Esophagus (tissue), 2 donors: Measurements from ENCODE around the gene PRDM2. TPM values are rescaled to one million over a fixed set of nuclear protein-coding genes. Genes with fewer than 3 reads are reported as not detected.

ENCODE experiments used
- H3K27ac ChIP-seq, 2 donors: one replicate each; pipeline ENCODE4 v1.5.1; 2013; ENCODE audit warnings: low read depth in 2 of 2, mild to moderate bottlenecking in 2 of 2, inconsistent platforms in 1 of 2, low read length in 1 of 2, moderate library complexity in 1 of 2
- H3K27me3 ChIP-seq, 2 donors: one replicate each; pipeline ENCODE4 v1.6.1; 2013; ENCODE audit warnings: low read length in 2 of 2, control low read depth in 1 of 2, mild to moderate bottlenecking in 1 of 2; ENCODE audit not compliant: insufficient read depth in 2 of 2, control insufficient read depth in 1 of 2
- H3K36me3 ChIP-seq, 2 donors: one replicate each; pipeline ENCODE4 v1.6.1; 2013; ENCODE audit warnings: low read length in 1 of 2; ENCODE audit not compliant: control insufficient read depth in 2 of 2, insufficient read depth in 2 of 2
- H3K4me1 ChIP-seq, 2 donors: one replicate each; pipeline ENCODE4 v1.6.1; 2013; ENCODE audit warnings: low read length in 1 of 2; ENCODE audit not compliant: control insufficient read depth in 2 of 2, insufficient read depth in 2 of 2
- H3K4me3 ChIP-seq, 2 donors: one replicate each; pipeline ENCODE4 v1.5.1; 2013; ENCODE audit warnings: low read length in 2 of 2, mild to moderate bottlenecking in 2 of 2, low read depth in 1 of 2, moderate library complexity in 1 of 2
- H3K9me3 ChIP-seq, 2 donors: one replicate each; pipeline ENCODE4 v1.6.1; 2013; ENCODE audit warnings: mild to moderate bottlenecking in 2 of 2, low read depth in 1 of 2, low read length in 1 of 2, moderate library complexity in 1 of 2; ENCODE audit not compliant: control insufficient read depth in 2 of 2, insufficient read depth in 1 of 2
- WGBS, 2 donors: extraction: QIAGEN DNeasy Blood & Tissue Kit; methylation state at CpG; one replicate each; pipeline ENCODE4 v1.1.7; 2013; 5-methylcytosine and 5-hydroxymethylcytosine counted together
- polyA plus RNA-seq, 2 donors: library from polyadenylated mRNA; stranded (reverse); fragments of 200-250 nt; gene quantifications; one replicate each; pipeline ENCODE4 v1.2.3, GENCODE V29; 2013
- donor health status: healthy with polysubstance abuse.
- donor health status: Bipolar disorder and iron deficiency.

The PRDM2 gene
- polyA plus RNA-seq, 2 donors, result 12.1 to 16.0 TPM

- Histone ChIP-seq H3K9me3 (no peaks in the 10 kb centered on the region), H3K27me3 (no peaks in the 10 kb centered on the region), H3K4me1 (peaks cover 0 to 7% of the 10 kb centered on the region in 2 donors), H3K27ac (no peak overlapping the region), H3K4me3 (no peak overlapping the region), H3K36me3 (peaks cover 3 to 9% of the 10 kb centered on the region in 2 donors)
- WGBS, 2 donors, result 91 to 93% methylated on average over 9 of the region's 9 CpGs
Observed at GRCh38 chr1:13824626-13825025, 124.6 kb downstream of the PRDM2 start.

GRCh38 chr1:13825033-13825432 is 125.0 kb downstream of the PRDM2 start:
- Histone ChIP-seq H3K36me3 (peaks cover 3 to 9% of the 10 kb centered on the region in 2 donors), H3K9me3 (no peaks in the 10 kb centered on the region), H3K27ac (no peak overlapping the region), H3K4me3 (no peak overlapping the region), H3K27me3 (no peaks in the 10 kb centered on the region), H3K4me1 (peaks cover 0 to 7% of the 10 kb centered on the region in 2 donors)
- WGBS, 2 donors, result 75 to 81% methylated on average over 4 of the region's 4 CpGs

- 86 to 94% methylated on average over 2 of the region's 2 CpGs for WGBS, 2 donors
- Histone ChIP-seq H3K27me3 (no peaks in the 10 kb centered on the region), H3K27ac (no peak overlapping the region)
Observed at GRCh38 chr1:13826009-13826408, 126.0 kb downstream of the PRDM2 start.

GRCh38 chr1:13826591-13826990 is 126.6 kb downstream of the PRDM2 start:
- Histone ChIP-seq H3K4me1 (peaks cover 3 to 7% of the 10 kb centered on the region in 2 donors), H3K36me3 (peaks cover 3 to 9% of the 10 kb centered on the region in 2 donors), H3K27ac (no peak overlapping the region), H3K4me3 (no peak overlapping the region), H3K27me3 (no peaks in the 10 kb centered on the region), H3K9me3 (no peaks in the 10 kb centered on the region)
- WGBS, 2 donors, result 74 to 83% methylated on average over 6 of the region's 6 CpGs

More at GRCh38 chr1:13826009-13826408, 126.0 kb downstream of the PRDM2 start:
- peaks cover under 1 to 7% of the 10 kb centered on the region in 2 donors for H3K4me1 ChIP-seq
- H3K4me3 ChIP-seq, result no peak overlapping the region
- no peaks in the 10 kb centered on the region for H3K9me3 ChIP-seq
- peaks cover 3 to 9% of the 10 kb centered on the region in 2 donors for H3K36me3 ChIP-seq

GRCh38 chr1:13828454-13829151 is 128.6 kb downstream of the PRDM2 start:
- Histone ChIP-seq H3K27me3 (peaks cover 0 to 4% of the 10 kb centered on the region in 2 donors), H3K36me3 (peaks cover 0 to 4% of the 10 kb centered on the region in 2 donors), H3K27ac (peak overlapping the region; percentile 53 to 84), H3K4me3 (no peak overlapping the region), H3K9me3 (no peaks in the 10 kb centered on the region), H3K4me1 (peaks cover 3 to 7% of the 10 kb centered on the region in 2 donors)
- WGBS, 2 donors, result 33 to 43% methylated on average over 18 of the region's 18 CpGs

- H3K27me3 ChIP-seq, result peaks cover 0 to 4% of the 10 kb centered on the region in 2 donors
- WGBS, 2 donors, result 69 to 73% methylated on average over 10 of the region's 10 CpGs
- no peak overlapping the region for H3K4me3 ChIP-seq
- peaks cover 0 to 4% of the 10 kb centered on the region in 2 donors for H3K36me3 ChIP-seq
- H3K4me1 ChIP-seq, result peaks cover 3 to 7% of the 10 kb centered on the region in 2 donors
- H3K27ac ChIP-seq, result peak overlapping the region; percentile 53 to 84
- no peaks in the 10 kb centered on the region for H3K9me3 ChIP-seq
Observed at GRCh38 chr1:13829152-13829769, 129.3 kb downstream of the PRDM2 start.

- H3K9me3 ChIP-seq, result no peaks in the 10 kb centered on the region
- 88% methylated on average over 7 of the region's 7 CpGs for WGBS, 2 donors
- H3K27me3 ChIP-seq, result peaks cover 0 to 4% of the 10 kb centered on the region in 2 donors
- no peaks in the 10 kb centered on the region for H3K36me3 ChIP-seq
- no peak overlapping the region for H3K4me3 ChIP-seq
- peaks cover 3 to 7% of the 10 kb centered on the region in 2 donors for H3K4me1 ChIP-seq
- H3K27ac ChIP-seq, result no peak overlapping the region
Observed at GRCh38 chr1:13830170-13830569, 130.2 kb downstream of the PRDM2 start.

GRCh38 chr1:13830616-13831280 is 130.8 kb downstream of the PRDM2 start:
- Histone ChIP-seq H3K9me3 (no peaks in the 10 kb centered on the region), H3K27me3 (peaks cover 0 to 4% of the 10 kb centered on the region in 2 donors), H3K36me3 (no peaks in the 10 kb centered on the region), H3K4me3 (no peak overlapping the region), H3K4me1 (peaks cover 3 to 7% of the 10 kb centered on the region in 2 donors), H3K27ac (peak overlapping the region in 1 of 2 donors; percentile 3)
- WGBS, 2 donors, result 58 to 62% methylated on average over 6 of the region's 6 CpGs

- H3K4me1 ChIP-seq, result peaks cover 3 to 7% of the 10 kb centered on the region in 2 donors
- no peaks in the 10 kb centered on the region for H3K9me3 ChIP-seq
- 61 to 67% methylated on average over 4 of the region's 4 CpGs for WGBS, 2 donors
- H3K27me3 ChIP-seq, result peaks cover 0 to 4% of the 10 kb centered on the region in 2 donors
- no peak overlapping the region for H3K4me3 ChIP-seq
- H3K36me3 ChIP-seq, result no peaks in the 10 kb centered on the region
- no peak overlapping the region for H3K27ac ChIP-seq
Observed at GRCh38 chr1:13832100-13832499, 132.1 kb downstream of the PRDM2 start.
